AG04450 (cell line): ENCODE results near the gene CCL21. TPM values are rescaled to one million over a fixed set of nuclear protein-coding genes. Genes with fewer than 3 reads are reported as not detected.

Experiments
- CTCF ChIA-PET: fragments of 300-600, 350-600 bp; formaldehyde crosslinking; extraction: SDS; loops from one replicate; lab custom pipeline; 2022; ENCODE audit warnings: antibody characterized with exemption, inconsistent platforms; lab: Charles Lee
- POLR2A ChIA-PET: fragments of 350-600 bp; formaldehyde crosslinking; extraction: SDS; loops from one replicate; lab custom pipeline; 2021; ENCODE audit warnings: antibody characterized with exemption, inconsistent platforms; lab: Yijun Ruan, JAX
- DNase-seq: peaks from one replicate; pipeline ENCODE4 v3.0.0-alpha.2; 2011; ENCODE audit warnings: low read depth, low spot score
- H3K27ac ChIP-seq: one replicate; pipeline ENCODE4 v1.5.1; 2012; ENCODE audit warnings: low read depth, low read length, control low read depth
- H3K27me3 ChIP-seq: one replicate; pipeline ENCODE4 v1.6.0; 2012; ENCODE audit warnings: low read length; ENCODE audit not compliant: control insufficient read depth, insufficient read depth
- H3K4me3 ChIP-seq: 2 replicates; pipeline ENCODE4 v1.5.1; 2011; ENCODE audit warnings: mild to moderate bottlenecking, low read depth, low read length, control low read depth
- H3K9me3 ChIP-seq: 2 replicates; pipeline ENCODE4 v1.5.1; 2012; ENCODE audit warnings: low read length; ENCODE audit not compliant: control insufficient read depth, insufficient read depth
- polyA plus RNA-seq: library from polyadenylated mRNA; depleted of rRNA; stranded (reverse); fragments of >200 nt; gene quantifications from 2 replicates; pipeline ENCODE4 v1.2.3, GENCODE V29; 2011
- TF ChIP-seq, protein P1 (sequence below): IDR thresholded peaks from 2 replicates; pipeline ENCODE4 v1.5.1; 2011; ENCODE audit warnings: low read depth, low read length, control low read depth, inconsistent platforms

Gene CCL21
- polyA plus RNA-seq, 1 experiment = not detected

DNA sequence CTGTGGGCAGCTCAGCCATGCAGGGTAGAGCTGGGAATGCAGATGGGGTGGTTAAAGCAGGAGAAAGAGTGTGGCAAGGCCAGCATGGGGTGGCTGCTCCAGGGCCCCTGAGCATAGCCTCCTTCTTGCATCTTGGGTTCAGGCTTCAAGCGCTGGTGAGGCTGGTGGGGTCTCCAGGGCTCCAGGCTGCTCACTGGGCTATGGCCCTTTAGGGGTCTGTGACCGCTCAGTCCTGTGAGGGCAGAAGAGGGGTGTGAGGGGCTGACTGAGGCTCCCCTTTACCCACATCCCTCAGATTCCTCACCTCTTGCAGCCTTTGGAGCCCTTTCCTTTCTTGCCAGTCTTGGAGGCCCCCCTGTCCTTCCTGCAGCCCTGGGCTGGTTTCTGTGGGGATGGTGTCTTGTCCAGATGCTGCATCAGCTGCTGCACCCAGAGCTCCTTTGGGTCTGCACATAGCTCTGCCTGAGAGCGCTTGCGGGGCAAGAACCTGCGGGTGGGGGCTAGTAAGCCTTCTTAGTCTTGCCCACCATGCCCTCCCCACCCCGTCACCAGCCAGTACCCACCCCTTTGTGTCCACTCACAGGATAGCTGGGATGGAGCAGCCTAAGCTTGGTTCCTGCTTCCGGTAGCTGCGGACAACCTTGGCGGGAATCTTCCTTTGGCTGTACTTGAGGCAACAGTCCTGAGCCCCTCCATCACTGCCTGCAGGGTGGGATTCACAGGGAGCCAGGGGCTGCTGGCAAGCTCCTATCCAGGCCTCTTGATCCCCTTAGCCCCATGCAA lies 549 bp downstream of the CCL21 start:
- ChIA-PET CTCF (interaction anchor here (1.6 to 2.1 kb wide), 2 partner anchors 7 to 9 kb away, joined by 11 to 13 read pairs; no protein-coding TSS in a partner anchor), POLR2A (no interaction called here)
- no peak for DNase-seq
- TF ChIP-seq, protein P1, sequence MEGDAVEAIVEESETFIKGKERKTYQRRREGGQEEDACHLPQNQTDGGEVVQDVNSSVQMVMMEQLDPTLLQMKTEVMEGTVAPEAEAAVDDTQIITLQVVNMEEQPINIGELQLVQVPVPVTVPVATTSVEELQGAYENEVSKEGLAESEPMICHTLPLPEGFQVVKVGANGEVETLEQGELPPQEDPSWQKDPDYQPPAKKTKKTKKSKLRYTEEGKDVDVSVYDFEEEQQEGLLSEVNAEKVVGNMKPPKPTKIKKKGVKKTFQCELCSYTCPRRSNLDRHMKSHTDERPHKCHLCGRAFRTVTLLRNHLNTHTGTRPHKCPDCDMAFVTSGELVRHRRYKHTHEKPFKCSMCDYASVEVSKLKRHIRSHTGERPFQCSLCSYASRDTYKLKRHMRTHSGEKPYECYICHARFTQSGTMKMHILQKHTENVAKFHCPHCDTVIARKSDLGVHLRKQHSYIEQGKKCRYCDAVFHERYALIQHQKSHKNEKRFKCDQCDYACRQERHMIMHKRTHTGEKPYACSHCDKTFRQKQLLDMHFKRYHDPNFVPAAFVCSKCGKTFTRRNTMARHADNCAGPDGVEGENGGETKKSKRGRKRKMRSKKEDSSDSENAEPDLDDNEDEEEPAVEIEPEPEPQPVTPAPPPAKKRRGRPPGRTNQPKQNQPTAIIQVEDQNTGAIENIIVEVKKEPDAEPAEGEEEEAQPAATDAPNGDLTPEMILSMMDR = no peak
- H3K27me3 ChIP-seq = peaks cover 23% of the 10 kb centered on the region
- no peak overlapping the region for H3K4me3 ChIP-seq
- no peak overlapping the region for H3K27ac ChIP-seq
- no peaks in the 10 kb centered on the region for H3K9me3 ChIP-seq

DNA sequence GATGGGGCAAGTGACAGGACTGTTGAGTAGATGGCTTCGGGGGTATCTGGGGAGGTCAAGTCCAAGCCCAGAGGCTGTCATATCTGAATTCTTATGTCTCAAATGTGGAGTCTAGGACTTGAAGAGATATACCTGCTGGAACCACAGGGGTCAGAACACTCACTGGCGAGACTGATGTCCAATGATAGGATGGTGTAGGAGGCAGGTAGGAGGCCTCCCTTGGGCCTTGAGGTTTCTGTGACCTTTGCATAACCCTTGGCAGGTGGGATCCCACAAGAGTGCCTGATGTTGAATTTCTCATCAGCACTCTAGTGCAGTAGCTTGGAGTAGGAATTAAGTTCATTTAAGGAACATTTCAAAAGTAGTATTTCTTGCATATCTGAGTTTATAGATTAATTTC lies 2.8 kb downstream of the CCL21 start:
- Histone ChIP-seq H3K27me3 (peaks cover 18% of the 10 kb centered on the region), H3K9me3 (no peaks in the 10 kb centered on the region), H3K27ac (no peak overlapping the region), H3K4me3 (no peak overlapping the region)
- CTCF ChIA-PET = no interaction called here
- DNase-seq = no peak
- TF ChIP-seq, protein P1 = no peak
- POLR2A ChIA-PET = no interaction called here

DNA sequence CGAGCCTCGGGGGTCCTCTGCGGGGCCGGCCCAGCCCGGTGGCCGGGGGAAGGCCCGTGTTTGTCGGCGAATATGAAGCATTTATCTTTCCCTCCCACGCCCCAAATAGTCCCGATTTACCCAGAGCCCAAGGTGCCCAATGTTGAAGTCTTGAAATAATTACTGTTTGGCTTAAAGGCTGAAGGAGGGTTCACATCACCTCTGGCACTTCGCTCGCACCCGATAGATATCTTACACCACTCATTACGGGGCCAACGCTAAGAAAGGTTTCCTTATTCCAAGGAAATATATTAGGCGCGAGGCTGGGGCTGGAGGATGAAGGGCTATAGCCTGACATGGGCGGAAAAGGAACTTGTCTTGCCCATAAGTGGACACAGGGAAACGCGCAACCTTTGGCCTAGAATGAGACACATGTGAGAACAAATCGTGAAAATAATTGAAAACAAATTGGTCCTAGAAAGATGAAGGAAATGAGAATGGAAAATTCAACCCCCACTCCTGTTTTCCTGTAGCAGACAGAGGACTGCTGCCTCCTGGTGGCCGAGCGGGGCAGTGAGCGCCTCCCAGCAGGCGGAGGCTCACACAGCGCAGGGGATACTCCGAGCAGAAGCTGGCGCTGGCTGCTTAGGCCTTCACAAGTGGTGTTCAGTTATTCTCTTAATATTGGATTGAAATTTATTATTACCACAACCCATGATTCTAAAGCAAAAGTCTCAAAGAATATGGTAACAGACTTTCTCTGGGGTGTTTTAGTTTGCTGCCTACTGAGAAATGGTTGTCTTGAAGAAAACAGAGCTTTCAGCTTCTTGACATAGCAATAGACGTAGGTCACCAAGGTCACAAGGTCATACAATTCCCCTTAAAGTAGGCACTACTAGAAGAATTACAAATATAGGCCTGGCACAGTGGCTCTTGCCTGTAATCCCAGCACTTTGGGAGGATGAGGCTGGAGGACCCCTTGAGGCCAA lies 7.9 kb downstream of the CCL21 start:
- POLR2A ChIA-PET = interaction anchor here (0.5 kb wide), 1 partner anchor 90 kb away, joined by 3 read pairs; no protein-coding TSS in a partner anchor
- TF ChIP-seq, protein P1 = peak; percentile 99
- peak; percentile 42 for DNase-seq
- peaks cover 14% of the 10 kb centered on the region for H3K27me3 ChIP-seq
- H3K9me3 ChIP-seq = no peaks in the 10 kb centered on the region
- CTCF ChIA-PET = interaction anchor here (0.5 to 3.7 kb wide), 49 partner anchors 8 to 763 kb away, joined by 3 to 40 read pairs (median 4); partner anchors contain the start of genes CCL19, CCL21, GALT and RPP25L
- H3K4me3 ChIP-seq = peak overlapping the region; percentile 62
- no peak overlapping the region for H3K27ac ChIP-seq

DNA sequence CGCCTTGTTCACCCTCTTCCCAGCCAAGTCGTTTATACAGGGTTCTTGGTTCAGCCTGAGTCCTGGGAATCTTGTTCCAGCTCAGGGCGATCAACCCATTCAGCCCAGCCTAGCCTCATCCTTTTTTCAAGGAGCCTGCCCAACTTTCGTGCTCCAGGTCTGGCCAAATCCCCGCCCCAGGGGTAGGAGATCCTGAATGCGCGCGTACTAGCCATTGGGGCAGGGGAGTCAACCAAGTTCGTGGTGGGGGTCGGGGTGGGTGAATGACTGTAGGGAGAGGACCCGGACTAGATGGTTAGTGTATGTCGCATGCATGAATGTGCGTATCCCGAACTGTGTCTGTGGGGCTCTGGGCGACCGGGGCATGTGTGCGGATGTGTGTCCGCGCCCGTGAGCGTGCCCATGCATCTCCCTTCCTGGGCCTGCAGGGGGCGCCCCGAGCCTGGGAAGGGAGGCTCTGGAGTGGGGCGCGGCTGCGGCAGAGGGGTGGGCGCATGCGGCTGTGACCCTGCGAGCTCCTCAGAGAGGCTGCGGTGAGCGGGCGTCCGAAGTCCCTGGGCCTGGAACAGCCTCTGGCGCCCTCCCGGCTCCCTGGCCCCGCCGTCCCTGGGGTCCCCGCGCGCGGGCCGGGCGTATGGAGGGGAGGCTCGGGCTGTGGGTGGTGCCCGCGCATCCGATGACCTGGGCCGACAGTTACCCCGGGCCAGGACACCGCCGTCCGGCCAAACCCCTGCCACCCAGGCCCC lies 8.7 kb downstream of the CCL21 start:
- CTCF ChIA-PET = interaction anchor here (0.5 to 3.7 kb wide), 18 partner anchors 9 to 198 kb away, joined by 3 to 40 read pairs (median 7); partner anchors contain the start of genes CCL19, CCL21 and GALT
- POLR2A ChIA-PET = no interaction called here
- TF ChIP-seq, protein P1 = peak; percentile 82
- Histone ChIP-seq H3K27me3 (peaks cover 10% of the 10 kb centered on the region), H3K9me3 (no peaks in the 10 kb centered on the region), H3K27ac (no peak overlapping the region), H3K4me3 (peak overlapping the region; percentile 62)
- peak; percentile 4 for DNase-seq
